HG03139 (cell line): ENCODE results near the gene DGKA.
A peak's percentile ranks its signal among the peaks of the same experiment; 100 is the strongest.

Source experiments
- ATAC-seq: cut with Tn5 transposase; IDR thresholded peaks from one replicate; pipeline ENCODE4 v1.9.1; 2021; ENCODE audit not compliant: unreplicated experiment

The DGKA gene

GRCh38 chr12:55931317-55931779 lies 386 bp downstream of the DGKA start:
- no peak for ATAC-seq

DNA sequence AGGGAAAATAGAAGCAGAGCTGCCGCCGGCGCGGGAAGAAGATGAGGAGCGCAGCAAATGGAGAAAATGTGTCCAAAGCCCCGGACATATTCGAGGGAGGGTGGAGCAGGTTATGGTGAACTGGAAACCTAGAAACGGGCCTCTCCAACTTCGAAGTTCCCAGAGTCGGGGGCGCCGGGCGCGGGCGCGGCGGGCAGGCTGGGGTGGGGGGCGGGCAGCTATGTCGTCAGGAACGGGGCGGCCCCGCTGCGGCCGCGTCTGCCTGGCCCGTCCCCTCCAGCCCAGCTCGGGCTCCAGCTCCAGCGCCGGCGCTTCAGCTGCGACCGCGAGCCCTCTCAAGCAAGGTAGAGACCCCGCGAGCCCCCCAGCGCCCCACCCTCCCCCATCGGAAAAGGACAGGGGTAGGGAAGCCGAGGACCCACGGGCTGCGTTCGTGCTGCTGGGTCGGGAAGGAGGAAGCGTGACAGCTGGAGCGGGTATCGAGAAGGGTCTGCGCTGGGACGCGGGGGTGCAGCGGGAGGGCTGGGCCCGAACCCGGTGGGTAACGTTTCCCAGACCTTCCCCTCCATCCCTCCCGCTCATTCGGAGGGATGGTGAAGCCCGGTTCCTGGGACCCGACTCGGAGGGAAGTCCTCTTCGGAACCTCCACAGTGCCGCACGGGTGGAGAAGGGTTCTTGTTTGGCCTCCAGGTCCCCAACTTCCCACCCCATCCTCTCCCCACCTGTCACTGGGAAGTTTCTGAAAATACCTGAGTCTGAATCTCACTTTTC lies 1.0 kb downstream of the DGKA start:
- no peak for ATAC-seq

GRCh38 chr12:55932551-55932910 lies 1.6 kb downstream of the DGKA start:
- ATAC-seq, result no peak

DNA sequence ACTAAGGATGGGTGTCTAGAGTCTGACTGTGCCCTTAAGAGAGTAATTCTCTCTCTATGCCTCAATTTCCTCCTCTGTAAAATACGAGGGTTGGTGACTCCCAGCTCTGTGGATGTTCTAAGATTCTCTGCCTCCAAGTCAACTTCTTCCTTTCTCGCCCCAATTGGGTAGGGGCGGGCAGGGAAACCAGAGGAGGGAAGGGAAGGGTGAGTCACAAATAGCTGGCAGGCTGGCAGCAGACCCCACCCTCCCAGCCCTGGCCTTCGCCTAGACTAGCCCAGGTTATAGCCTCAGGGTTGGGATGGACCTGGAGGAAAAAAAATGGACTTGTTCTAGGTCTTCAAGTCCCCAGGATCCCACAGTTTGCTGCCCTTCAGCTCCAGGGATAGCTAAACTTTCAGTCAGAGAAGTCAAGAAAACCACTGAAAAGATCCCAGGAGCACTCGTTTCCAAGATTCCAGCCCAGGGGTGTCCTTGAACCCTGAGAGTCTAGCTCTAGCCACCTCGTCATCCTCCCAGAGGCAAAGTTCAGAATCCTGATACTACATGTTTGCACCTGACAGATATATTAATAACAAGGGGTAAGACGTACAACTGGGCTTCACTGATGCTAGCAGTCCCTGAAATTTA lies 2.3 kb downstream of the DGKA start:
- ATAC-seq, result no peak

DNA sequence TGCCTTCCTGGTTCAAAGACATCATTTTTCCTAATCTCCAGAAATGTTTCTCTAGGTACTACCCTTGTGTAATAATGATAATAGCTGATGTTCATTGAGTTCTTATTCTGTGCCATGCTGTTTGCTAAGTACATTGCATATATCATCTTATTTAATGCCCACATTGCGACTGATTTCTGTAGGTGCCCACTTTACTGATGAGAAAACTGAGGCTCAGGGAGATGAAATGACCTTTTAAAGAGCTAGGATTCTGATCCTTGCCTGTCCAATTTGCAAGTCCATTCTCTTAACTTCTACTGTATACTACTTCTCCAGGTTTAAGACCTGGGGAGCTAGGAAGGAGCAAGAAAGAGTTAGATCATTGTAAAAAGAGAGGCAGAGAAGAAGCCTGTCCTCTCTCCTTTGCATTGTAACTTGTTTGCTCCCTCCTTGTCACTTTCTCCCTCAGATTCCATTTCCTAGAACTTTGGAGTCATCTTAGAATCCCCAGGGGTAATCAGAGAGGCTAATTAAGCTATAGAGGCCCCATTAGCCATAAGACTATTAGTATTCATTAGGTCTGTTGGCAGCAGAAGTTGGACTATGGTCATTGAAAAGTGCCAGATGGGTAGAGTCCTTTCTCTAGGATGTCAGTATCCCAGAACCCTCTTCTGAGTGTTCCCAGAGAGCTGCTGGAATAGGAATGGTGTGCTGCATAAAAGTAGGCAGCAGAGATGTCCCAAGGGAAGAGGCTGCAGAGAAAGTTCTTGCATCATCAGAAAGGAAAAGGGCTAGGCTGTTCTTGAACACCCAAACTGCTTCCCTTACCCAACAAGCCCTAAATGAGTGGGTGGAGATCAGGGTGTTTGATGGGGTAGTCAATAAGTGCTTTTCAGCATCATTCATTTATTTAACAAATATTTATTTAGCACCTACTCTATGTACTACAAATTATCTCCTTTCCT lies 3.1 kb downstream of the DGKA start:
- ATAC-seq, result no peak

GRCh38 chr12:55934773-55935172 lies 3.8 kb downstream of the DGKA start:
- no peak for ATAC-seq

DNA sequence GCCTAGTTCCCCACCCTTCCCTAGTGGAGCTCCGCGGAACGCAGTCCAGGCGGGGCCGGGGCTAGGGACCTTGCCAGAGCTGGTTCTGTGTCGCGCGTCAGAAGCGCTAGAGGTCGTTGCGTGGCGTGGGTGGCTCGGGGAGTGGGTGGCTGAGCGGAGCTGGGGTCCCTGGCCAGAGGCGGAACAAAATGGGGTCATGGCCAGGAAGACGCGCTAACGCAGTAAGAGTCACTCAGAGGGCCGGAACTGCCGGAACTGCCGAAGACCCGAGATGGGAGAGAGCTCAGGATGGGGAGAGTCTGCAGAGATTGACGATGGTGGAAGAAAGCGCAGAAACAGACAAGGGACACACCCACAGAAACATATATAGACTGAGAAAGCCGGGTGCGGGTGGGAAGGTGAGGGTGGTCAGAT lies 4.8 kb downstream of the DGKA start:
- ATAC-seq, result no peak

DNA sequence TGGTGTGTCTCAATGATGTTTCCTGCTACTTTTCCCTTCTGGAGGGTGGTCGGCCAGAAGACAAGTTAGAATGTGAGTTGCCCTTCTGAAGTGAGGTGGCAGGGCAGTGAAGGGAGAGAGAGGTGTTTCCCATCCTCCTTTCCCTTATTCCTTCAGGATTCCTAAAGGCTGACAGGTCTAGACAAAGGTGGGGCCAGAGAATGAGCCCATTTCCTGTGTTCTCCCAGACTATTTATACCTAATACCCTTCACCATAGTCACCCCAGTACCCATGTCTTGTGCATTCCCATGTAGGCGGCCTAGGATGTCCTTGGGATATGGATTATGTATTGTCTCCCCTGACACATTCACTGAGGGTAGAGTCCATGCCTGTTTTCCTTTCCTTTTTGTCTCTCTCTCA lies 7.0 kb downstream of the DGKA start:
- ATAC-seq, result no peak

DNA sequence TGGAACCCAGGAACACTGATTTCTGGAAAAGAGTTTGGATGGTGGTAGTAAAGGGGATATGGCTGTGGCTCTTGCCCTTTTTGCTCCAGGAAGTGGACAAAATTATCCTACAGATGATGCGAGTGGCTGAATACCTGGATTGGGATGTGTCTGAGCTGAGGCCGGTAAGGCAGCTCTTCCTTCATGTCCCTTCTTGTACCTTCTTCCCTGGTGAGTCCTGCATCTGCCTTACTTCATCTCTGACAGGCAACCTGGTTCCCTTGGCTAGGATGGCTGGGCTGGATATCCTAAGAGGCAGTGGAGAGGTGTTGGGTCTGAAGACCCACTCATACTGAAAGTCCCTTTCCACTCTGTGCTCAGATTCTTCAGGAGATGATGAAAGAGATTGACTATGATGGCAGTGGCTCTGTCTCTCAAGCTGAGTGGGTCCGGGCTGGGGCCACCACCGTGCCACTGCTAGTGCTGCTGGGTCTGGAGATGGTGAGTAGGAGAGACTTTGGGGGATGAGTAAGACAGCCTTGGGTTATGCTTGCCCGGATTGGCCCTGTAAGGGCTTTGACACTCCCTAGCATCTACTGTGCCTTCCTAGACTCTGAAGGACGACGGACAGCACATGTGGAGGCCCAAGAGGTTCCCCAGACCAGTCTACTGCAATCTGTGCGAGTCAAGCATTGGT lies 8.0 kb downstream of the DGKA start:
- no peak for ATAC-seq

- peak; percentile 88 for ATAC-seq
These were observed 9.2 kb downstream of the DGKA start for GRCh38 chr12:55940065-55940732.

- no peak for ATAC-seq
These were observed 11.1 kb downstream of the DGKA start for GRCh38 chr12:55942055-55942454.

GRCh38 chr12:55942577-55943136 lies 11.7 kb downstream of the DGKA start:
- ATAC-seq, result no peak

DNA sequence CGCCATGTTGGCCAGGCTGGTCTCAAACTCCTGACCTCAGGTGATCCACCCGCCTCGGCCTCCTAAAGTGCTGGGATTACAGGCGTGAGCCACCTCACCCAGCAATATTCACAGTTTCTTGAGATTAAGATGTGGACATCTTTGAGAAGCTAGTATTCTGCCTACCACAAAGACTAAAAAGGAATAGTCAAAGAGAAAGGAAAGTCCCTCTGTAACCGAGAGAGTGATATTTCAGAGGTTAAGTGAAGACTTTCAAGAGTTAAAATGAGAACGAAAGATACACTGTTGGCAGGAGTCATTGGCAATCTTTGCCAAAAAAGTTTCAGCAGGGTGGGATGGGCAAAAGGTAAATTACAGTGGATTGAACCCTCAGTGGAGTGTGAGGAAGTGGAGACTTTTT lies 15.6 kb downstream of the DGKA start:
- ATAC-seq, result no peak

DNA sequence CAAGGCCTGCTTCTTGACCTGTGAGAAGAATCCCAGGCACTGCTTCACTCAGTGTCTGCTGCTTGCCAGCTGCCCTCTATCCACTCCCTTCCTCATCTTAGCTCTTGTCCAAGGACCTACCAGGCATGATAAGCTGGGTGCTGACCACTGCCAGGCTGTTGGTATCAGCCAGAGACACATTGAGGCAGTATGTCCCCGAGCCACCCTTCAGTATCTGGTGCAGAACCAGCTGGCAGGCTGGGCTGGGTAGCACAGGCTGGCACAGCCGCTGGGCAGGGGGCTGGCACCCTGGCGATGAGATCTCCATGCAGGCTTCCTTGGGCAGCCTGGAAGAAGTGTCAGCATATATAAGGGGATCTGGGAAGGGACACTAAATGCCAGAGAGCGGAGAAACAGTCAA lies 24.4 kb downstream of the DGKA start:
- ATAC-seq, result no peak

DNA sequence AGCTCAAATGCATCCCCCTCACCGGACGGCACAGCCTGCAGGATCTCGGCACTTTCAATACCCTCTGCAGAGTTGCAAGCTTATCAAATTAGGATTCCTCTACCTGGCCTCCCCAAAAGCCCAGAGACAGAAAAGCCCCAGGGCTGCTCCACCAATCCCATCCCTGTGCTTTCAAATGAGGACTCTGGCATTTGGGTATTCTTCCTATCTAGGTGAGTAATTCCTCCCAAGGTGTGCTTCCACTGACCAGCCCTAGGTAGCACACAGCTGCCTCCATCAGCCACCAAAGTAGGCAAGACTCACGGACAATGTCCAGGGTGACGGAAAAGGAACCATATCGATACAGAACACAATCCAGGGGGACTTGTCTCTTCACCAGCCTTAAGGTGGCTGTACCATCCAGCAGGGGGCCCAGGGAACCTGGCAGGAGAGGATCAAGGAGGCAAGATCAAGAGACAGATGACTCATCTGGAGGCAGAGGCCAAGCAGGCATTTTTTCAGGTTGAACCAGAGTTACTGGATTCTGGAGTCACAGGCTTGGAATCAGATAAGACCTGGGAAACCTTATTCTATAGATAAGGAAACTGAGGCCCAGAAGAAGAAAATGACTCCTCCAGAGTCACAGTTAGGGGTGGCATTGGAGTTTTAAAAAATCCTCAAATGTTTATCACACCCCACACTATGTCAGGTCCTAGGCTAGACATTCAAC lies 25.0 kb downstream of the DGKA start:
- no peak for ATAC-seq

DNA sequence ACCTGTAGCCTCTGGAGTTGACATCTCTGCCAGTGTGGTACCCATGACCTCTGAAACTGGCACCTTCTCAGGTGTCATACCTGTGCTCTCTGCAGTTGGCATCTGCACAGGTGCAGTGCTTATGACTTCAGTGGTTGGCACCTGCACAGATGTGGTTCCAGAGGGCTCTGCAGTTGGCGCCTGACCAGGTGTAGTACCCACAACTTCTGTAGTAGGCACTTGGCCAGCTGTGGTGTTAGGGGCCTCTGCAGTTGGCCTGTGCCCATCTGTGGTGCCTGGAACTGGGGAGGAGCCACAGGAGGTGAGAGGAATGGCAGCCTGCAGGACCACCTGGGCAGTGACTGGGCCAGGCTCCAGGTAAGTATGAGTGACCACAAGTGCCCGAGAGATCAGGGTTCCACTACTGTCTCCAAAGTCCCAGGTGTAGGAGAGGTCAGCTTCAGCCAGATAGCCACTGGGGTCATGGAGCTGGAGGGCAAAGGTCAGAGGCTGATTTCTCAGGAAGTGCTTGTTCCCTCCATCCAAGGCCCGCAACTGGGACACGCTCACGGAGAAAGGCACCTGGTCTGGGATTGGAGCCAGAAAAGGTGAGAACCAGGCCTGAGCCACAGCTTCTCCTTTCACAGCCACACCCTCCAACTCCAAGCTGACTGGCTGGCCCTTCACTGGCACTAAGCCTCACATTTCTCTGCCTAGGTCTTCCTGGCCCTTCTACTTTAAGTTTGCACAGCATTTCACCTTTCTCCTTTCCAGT lies 26.3 kb downstream of the DGKA start:
- no peak for ATAC-seq

- no peak for ATAC-seq
These were observed 32.8 kb downstream of the DGKA start for GRCh38 chr12:55963760-55964159.

- no peak for ATAC-seq
These were observed 34.3 kb downstream of the DGKA start for GRCh38 chr12:55965240-55965639.

DNA sequence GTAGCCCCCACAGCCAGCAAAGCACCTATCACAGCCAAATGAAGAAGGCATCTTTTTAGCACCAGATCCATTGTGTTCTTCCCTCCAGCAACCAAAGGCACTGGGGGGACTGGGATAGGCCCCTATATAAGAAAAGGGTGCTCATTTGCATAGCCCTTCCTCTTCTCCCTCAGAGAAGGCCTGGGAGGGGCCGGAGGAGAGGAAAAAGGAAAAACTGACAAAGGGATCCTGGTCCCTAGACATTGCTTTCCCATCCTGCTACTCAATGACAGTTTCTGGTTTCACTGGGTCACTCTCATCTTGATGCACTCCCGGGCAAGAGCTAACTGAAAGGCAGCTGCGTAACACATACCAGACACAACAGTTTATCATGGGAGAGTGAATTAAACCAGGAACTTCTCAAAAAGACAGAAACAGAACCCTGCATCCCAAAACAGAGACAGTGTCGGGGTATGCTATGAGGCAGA lies 35.0 kb downstream of the DGKA start, which contains the start of gene PMEL:
Gene PMEL, minus strand, starts transcription at position 102 of the 467 bp plus-strand sequence. Its CDS starts 31 bp downstream, at position 71.
- ATAC-seq, result no peak
